GM12865 (cell line): ENCODE measurements around the gene SMIM35.
"Not testable (repeated sequence)": the region's sequence is repeated elsewhere in the genome, so short reads cannot be mapped to it uniquely, and the experiment has no call there.

Experiments
- DNase-seq: peaks from one replicate; pipeline ENCODE4 v3.0.0; 2010; ENCODE audit warnings: low read depth
- H3K4me3 ChIP-seq: 2 replicates; pipeline ENCODE4 v1.5.1; 2011; ENCODE audit warnings: mild to moderate bottlenecking, low read depth, low read length, control low read depth
- TF ChIP-seq, protein P1 (sequence below): IDR thresholded peaks from 2 replicates; pipeline ENCODE4 v1.5.1; 2011; ENCODE audit warnings: low read length, control low read depth, low read depth, inconsistent platforms; ENCODE audit not compliant: insufficient read depth; ENCODE audit errors: missing control alignments

SMIM35 gene

DNA sequence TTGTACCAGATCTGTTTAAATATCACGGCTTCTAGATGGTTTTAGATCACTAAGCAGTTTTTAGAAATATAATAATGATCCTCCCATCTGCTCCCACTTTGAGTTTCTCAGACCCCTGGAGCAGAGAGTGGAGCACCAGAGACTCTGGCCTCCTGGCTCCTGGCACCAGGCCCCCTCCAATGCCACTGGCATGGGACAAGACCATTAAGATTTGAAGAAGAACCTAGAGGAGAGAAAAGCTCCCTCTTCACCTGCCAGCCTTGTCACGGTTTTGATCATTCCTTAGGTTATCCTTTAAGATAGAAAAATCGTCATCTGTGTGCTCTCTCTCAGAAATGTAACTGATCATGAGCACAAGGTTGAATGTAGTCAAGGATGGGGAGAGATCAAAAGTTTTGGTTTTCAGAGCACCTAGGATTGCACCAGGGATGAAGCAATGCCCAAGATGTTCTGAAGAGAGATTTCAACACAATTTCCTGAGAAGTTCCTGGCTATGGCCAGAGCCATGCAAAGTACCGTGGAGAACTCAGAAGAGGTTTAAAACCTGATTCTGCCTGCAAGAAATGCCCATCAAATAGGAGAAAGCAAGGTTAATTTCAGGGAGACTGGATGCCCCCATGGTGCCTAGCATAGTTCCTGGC, 78.4 kb downstream of the SMIM35 start:
- no peak for DNase-seq
- TF ChIP-seq, protein P1, sequence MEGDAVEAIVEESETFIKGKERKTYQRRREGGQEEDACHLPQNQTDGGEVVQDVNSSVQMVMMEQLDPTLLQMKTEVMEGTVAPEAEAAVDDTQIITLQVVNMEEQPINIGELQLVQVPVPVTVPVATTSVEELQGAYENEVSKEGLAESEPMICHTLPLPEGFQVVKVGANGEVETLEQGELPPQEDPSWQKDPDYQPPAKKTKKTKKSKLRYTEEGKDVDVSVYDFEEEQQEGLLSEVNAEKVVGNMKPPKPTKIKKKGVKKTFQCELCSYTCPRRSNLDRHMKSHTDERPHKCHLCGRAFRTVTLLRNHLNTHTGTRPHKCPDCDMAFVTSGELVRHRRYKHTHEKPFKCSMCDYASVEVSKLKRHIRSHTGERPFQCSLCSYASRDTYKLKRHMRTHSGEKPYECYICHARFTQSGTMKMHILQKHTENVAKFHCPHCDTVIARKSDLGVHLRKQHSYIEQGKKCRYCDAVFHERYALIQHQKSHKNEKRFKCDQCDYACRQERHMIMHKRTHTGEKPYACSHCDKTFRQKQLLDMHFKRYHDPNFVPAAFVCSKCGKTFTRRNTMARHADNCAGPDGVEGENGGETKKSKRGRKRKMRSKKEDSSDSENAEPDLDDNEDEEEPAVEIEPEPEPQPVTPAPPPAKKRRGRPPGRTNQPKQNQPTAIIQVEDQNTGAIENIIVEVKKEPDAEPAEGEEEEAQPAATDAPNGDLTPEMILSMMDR, result no peak
- H3K4me3 ChIP-seq, result no peak overlapping the region

DNA sequence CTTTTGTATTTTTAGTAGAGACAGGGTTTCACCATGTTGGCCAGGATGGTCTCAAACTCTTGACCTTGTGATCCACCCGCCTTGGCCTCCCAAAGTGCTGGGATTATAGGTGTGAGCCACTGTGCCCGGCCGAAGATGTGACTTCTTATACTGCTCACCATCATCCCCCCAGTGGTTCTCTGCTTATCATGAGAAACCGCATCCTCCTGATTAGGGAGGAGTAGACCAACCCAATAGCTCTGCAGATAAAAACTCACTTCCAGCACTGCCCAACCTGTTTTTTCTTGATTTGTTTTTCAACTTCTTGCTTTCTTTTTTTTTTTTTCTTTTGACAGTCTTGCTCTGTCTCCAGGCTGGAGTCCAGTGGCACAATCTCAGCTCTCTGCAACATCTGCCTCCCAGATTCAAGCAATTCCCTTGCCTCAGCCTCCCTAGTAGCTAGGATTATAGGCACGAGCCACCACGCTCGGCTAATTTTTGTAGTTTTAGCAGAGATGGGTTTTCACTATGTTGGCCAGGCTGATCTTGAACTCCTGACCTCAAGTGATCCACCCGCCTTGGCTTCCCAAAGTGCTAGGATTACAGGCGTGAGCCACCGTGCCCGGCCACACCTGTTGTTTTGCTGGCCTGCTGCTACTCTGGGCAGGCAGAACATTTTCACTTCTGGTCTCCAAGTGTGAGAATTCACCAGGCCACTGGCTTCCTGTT, 79.0 kb downstream of the SMIM35 start:
- DNase-seq, result peak; percentile 90
- not testable (repeated sequence) for H3K4me3 ChIP-seq

DNA sequence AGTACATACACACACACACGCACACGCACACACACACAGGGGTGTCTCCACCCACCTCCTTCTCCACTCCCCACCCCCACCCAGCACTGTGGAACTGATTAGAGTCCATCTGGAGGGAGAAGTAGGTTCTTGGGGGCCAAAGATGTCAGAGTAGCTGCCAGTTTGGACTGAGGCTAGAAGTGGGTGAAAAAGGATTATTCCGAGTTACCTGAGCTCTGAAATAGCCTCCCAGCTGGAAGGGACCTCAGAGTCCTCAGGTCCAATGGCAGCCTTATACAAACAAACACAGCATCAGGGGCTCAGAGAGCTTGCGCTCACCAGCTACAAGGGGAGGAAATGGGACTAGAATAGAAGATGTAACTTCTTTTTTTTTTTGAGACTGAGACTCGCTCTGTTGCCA, 79.7 kb downstream of the SMIM35 start:
- TF ChIP-seq, protein P1, result no peak
- DNase-seq, result no peak
- no peak overlapping the region for H3K4me3 ChIP-seq

DNA sequence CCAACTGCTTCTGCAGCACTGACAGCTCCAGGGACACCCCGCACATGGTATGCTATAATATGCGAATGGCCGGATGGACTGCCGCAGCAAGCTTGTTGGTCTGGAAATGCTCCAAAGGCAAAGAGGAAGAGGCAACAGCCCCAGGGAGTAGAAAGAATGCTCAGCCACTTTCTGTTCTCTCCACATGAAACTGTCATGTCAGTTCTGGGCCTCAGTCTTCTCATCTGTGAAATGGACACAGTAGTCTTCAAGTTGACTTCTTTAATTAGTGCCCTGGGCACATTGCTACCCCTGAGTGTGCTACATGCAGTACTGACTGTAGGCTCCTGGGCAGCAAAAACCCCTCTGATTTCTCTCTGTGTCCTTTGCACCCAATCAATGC, 80.6 kb downstream of the SMIM35 start:
- peak; percentile 46 for DNase-seq
- H3K4me3 ChIP-seq, result no peak overlapping the region
- TF ChIP-seq, protein P1, result no peak

DNA sequence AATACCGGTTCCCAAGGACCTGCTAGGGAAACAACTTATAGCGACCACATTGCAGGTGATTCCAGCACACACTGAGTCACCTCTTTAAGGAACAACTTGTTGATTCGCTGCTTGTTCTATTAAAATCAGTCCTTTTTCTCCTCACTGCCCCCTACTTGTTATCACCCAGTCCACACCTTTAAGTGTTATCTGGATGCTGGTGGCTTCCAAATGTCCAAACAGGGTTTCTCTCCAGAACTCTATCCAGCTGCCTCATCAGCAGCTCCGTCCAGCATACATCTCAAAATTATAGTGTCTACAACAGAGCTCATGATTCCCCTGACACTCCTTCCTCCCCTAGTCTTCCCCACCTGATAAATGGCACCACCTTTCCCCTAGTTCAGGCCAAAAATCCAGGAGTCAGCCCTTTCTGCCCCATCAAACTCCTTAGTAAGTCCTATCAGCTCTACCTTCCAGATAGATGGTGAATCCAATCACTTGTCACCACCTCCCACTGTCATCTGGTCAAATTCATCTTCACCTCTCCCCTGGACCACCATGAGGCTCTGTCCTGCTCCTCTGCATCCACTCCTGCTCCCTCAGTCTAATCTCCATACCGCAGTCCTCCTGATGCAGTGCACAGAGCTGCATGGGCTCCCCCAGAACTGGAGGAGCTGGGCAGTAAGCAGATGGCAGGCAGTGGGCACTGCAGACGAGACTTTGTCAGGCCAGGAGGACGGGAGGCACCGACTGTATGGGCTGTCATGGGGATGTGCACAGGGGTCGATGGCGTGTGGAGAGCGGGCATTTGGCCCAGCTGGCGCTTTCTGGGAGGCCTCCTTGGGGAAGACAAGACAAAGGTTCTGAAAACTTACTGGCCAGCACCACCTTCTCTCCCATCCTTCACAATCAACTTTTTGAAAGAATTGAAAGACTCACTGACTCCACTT, 81.3 kb downstream of the SMIM35 start:
- TF ChIP-seq, protein P1, result no peak
- H3K4me3 ChIP-seq, result no peak overlapping the region
- no peak for DNase-seq

DNA sequence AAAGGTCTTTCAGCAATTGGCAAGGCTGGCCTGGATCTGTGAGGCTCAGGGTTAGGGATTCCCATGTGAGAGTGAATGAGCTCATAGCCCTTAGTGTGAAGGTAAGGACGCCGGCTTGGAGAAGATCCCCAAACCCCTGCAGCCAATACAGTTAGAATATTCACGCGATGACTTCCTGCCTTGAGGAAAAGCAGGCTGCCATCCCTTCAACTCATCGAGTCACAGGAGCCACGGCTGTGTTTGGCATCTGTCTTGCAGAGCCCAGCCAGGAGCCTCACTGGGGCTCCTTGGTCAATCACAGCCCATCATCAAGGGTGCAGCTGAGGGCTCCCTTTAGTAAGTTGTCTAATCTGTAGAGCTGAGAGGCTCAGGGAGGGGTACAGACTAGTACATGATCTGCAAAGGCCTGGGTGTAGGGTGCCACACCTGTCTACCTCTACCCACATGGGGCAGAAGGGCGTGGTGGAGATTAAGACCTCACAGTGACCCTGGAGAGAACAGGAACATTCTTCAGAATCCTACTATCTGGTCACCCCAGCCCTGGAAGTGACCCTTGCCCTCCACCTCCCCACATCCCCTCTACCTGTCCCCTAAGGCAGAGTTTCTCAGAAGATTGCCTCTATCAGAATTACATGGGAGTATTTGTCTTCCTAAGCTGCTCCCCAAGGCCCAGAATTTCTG, 82.1 kb downstream of the SMIM35 start:
- TF ChIP-seq, protein P1, result no peak
- DNase-seq, result no peak
- no peak overlapping the region for H3K4me3 ChIP-seq

DNA sequence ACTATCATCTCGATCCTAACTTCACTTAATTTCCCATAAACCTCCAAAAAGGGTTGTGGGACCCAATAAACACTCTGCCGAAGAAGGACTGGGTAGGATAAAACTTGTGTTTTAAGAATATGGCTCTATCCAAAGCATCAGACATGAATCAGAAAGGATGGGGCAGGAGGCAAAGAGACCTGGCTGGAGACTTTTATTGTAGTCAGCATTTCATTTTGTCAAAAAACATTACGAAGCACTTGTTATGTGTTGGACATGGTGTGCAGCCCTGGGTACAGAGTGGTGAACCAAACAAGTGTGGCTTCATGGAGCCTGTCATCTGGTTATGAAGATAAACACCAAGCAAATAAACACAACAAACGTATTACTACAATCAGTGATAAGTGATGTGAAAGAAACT, 83.3 kb downstream of the SMIM35 start:
- no peak for DNase-seq
- TF ChIP-seq, protein P1, result no peak
- H3K4me3 ChIP-seq, result no peak overlapping the region
